GM13976 (cell line): ENCODE results near the gene LRP3.
A peak's percentile ranks its signal among the peaks of the same experiment; 100 is the strongest.

ENCODE experiments used
- DNase-seq: peaks from one replicate; pipeline ENCODE4 v3.0.0; 2012; ENCODE audit warnings: low spot score
- CTCF ChIP-seq: IDR thresholded peaks from 2 replicates; pipeline ENCODE4 v1.5.1; 2012; ENCODE audit warnings: borderline replicate concordance, mild to moderate bottlenecking; ENCODE audit not compliant: insufficient read depth; ENCODE audit errors: extremely low read depth, missing control alignments, control extremely low read depth
- in situ Hi-C: fragments of 300-500 bp; cut with MboI; formaldehyde crosslinking; loops from one replicate; pipeline ENCODE4 v1.12.0; 2022; ENCODE audit warnings: low sequenced_read_pairs, mixed read lengths, inconsistent platforms; ENCODE audit not compliant: unreplicated experiment

Gene LRP3

GRCh38 chr19:33232656-33233055, 38.5 kb downstream of the LRP3 start:
- DNase-seq = no peak
- in situ Hi-C loops = loop anchor here (10.0 to 25.0 kb wide), 2 partner anchors 172 to 530 kb away; no protein-coding TSS in a partner anchor
- TF ChIP-seq CTCF = no peak

GRCh38 chr19:33233056-33233873, 39.1 kb downstream of the LRP3 start:
- no peak for DNase-seq
- no peak for TF ChIP-seq CTCF
- in situ Hi-C loops = loop anchor here (10.0 to 25.0 kb wide), 2 partner anchors 172 to 529 kb away; no protein-coding TSS in a partner anchor

GRCh38 chr19:33234092-33234491, 40.0 kb downstream of the LRP3 start:
- TF ChIP-seq CTCF = no peak
- no peak for DNase-seq
- in situ Hi-C loops = loop anchor here (10.0 to 25.0 kb wide), 2 partner anchors 171 to 528 kb away; no protein-coding TSS in a partner anchor

- no peak for DNase-seq
- in situ Hi-C loops = loop anchor here (10.0 to 25.0 kb wide), 2 partner anchors 170 to 528 kb away; no protein-coding TSS in a partner anchor
- TF ChIP-seq CTCF = peak; percentile 1
Measured at GRCh38 chr19:33234736-33235135, 40.6 kb downstream of the LRP3 start.

GRCh38 chr19:33235269-33235995, 41.3 kb downstream of the LRP3 start:
- TF ChIP-seq CTCF = peak; percentile 84
- in situ Hi-C loops = loop anchor here (10.0 to 25.0 kb wide), 2 partner anchors 169 to 527 kb away; no protein-coding TSS in a partner anchor
- peak; percentile 92 for DNase-seq

- DNase-seq = no peak
- in situ Hi-C loops = loop anchor here (10.0 to 25.0 kb wide), 2 partner anchors 169 to 526 kb away; no protein-coding TSS in a partner anchor
- no peak for TF ChIP-seq CTCF
Measured at GRCh38 chr19:33235996-33236350, 41.8 kb downstream of the LRP3 start.
